Muscle of back (tissue), 11 donors: ENCODE data around the gene TUSC2. TPM values are rescaled to one million over a fixed set of nuclear protein-coding genes. Genes with fewer than 3 reads are reported as not detected.

Experiments used
- DNase-seq, 3 donors: peaks; one replicate each; pipeline versions ENCODE4 v3.0.0 to v3.0.0-alpha.2; 2013
- polyA plus RNA-seq, 10 donors: library from polyadenylated mRNA; unstranded; fragments of 120-200 nt; gene quantifications; one replicate each; pipeline ENCODE4 v1.2.1, GENCODE V29; 2013; ENCODE audit not compliant: insufficient read length in 10 of 10

Gene TUSC2
- polyA plus RNA-seq, 10 donors: 14.3 to 20.2 (median 15.9) TPM

DNA sequence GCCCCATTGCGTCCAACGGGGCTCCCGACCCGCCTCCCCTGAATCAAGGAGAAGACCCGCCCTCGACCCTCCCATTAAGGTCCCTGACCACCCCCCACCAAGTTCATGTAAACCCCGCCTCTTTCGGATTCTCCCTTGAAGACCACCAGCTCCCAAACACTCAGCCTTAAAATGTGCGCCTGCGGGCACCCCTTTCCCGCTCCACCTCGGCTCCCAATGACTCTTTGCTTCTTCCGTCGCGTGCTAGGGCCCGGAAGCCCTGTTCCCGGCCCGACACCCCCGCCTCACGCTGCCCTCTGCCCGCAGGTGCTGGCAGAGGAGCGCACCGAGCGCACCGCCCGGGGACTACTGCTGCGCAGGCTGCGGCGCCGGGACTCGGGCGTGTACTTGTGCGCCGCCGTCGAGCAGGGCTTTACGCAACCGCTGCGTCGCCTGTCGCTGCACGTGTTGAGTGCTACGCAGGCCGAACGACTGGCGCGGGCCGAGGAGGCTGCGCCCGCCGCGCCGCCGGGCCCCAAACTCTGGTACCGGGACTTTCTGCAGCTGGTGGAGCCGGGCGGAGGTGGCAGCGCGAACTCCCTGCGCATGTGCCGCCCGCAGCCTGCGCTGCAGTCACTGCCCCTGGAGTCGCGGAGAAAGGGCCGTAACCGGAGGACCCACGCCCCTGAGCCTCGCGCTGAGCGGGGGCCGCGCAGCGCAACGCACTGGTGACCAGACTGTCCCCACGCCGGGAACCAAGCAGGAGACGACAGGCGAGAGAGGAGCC lies 51.8 kb downstream of the TUSC2 start:
- DNase-seq: peak in 1 of 3 donors; percentile 39

DNA sequence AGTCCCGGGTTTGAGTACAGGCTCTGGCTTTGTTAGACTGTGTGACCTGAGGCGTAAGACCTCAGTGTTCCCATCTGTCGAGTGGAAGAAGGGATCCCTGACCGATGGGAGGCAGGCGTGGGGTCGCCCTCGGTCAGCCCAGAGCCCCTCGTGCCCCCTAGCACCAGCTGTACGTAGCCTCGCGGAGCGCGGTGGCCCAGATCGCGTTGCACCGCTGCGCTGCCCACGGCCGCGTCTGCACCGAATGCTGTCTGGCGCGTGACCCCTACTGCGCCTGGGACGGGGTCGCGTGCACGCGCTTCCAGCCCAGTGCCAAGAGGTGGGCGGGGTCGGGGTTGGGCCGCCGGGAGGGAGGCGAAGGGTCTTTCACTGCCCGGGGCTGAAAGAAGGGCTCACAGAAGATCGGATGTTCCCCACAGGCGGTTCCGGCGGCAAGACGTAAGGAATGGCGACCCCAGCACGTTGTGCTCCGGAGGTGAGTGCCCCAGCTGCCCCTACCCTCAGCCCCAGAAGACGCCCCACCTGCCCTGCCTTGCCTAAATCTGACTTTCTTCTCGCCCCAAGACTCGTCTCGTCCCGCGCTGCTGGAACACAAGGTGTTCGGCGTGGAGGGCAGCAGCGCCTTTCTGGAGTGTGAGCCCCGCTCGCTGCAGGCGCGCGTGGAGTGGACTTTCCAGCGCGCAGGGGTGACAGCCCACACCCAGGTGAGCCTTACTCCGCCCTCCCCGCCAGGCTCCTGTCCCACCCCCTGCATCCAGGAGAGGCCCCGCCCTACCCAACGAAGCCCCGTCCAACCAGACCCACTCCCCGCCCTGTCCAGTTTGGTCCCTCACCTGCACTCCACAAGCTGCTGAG lies 52.7 kb downstream of the TUSC2 start:
- DNase-seq: peak in 1 of 3 donors; percentile 33

Other genes starting within 250 kb of the TUSC2 start
- 100 to 1,000 TPM; 113 to 245 (median 144) TPM for gene RBM5, start 239.3 kb downstream of the TUSC2 start, polyA plus RNA-seq
- gene SEMA3F, start 172.9 kb downstream of the TUSC2 start, polyA plus RNA-seq: 10 to 100 TPM in 9 of 10 donors, 1 to 10 TPM in 1; 9.5 to 38.2 (median 11.4) TPM
- gene GNAT1, start 136.6 kb downstream of the TUSC2 start, polyA plus RNA-seq: under 1 TPM in 1 of 10 donors, not detected in 9; 0.31 TPM
- 1 to 10 TPM in 9 of 10 donors, under 1 TPM in 1; 0.98 to 4.6 (median 2.4) TPM for gene SLC38A3, start 123.0 kb downstream of the TUSC2 start, polyA plus RNA-seq
- gene GNAI2, start 92.0 kb downstream of the TUSC2 start, polyA plus RNA-seq: 100 to 1,000 TPM; 160 to 205 (median 182) TPM
- gene SEMA3B, start 59.1 kb downstream of the TUSC2 start, polyA plus RNA-seq: 10 to 100 TPM; 25.1 to 59.2 (median 42.0) TPM
- 10 to 100 TPM; 13.8 to 39.2 (median 30.1) TPM for gene LSMEM2, start 49.1 kb downstream of the TUSC2 start, polyA plus RNA-seq
- 10 to 100 TPM; 32.0 to 54.6 (median 50.2) TPM for gene IFRD2, start 35.8 kb downstream of the TUSC2 start, polyA plus RNA-seq
- 1 to 10 TPM; 1.2 to 2.4 (median 1.9) TPM for gene HYAL3, start 28.8 kb downstream of the TUSC2 start, polyA plus RNA-seq
- gene NAA80, start 28.8 kb downstream of the TUSC2 start, polyA plus RNA-seq: 1 to 10 TPM; 4.8 to 7.2 (median 6.3) TPM
- gene HYAL1, start 24.6 kb downstream of the TUSC2 start, polyA plus RNA-seq: 1 to 10 TPM; 1.0 to 3.6 (median 2.0) TPM
- gene HYAL2, start 5.5 kb downstream of the TUSC2 start, polyA plus RNA-seq: 10 to 100 TPM; 29.1 to 52.0 (median 36.9) TPM
- 10 to 100 TPM; 31.3 to 43.2 (median 34.4) TPM for gene RASSF1, start 12.6 kb upstream of the TUSC2 start, polyA plus RNA-seq
- 1 to 10 TPM in 4 of 10 donors, under 1 TPM in 6; 0.60 to 1.7 (median 0.93) TPM for gene ZMYND10, start 17.5 kb upstream of the TUSC2 start, polyA plus RNA-seq
- gene NPRL2, start 22.6 kb upstream of the TUSC2 start, polyA plus RNA-seq: 10 to 100 TPM; 16.9 to 23.2 (median 18.9) TPM
- gene CYB561D2, start 22.6 kb upstream of the TUSC2 start, polyA plus RNA-seq: 10 to 100 TPM in 1 of 10 donors, 1 to 10 TPM in 9; 5.9 to 10.2 (median 7.0) TPM
- gene TMEM115, start 31.3 kb upstream of the TUSC2 start, polyA plus RNA-seq: 10 to 100 TPM; 18.5 to 30.8 (median 23.4) TPM
- 10 to 100 TPM in 1 of 10 donors, 1 to 10 TPM in 9; 3.6 to 11.0 (median 5.7) TPM for gene CACNA2D2, start 175.4 kb upstream of the TUSC2 start, polyA plus RNA-seq
- gene C3orf18, start 239.5 kb upstream of the TUSC2 start, polyA plus RNA-seq: 10 to 100 TPM; 13.1 to 21.5 (median 16.8) TPM
- 10 to 100 TPM; 14.3 to 18.4 (median 16.2) TPM for gene HEMK1, start 241.3 kb upstream of the TUSC2 start, polyA plus RNA-seq